Liver (tissue), 2 donors: ENCODE measurements around the gene UBE2D1.

Experiments
- JUND ChIP-seq, 2 donors: IDR thresholded peaks; 2 replicates each; pipeline ENCODE4 v1.6.1; 2016; ENCODE audit warnings: antibody characterized with exemption in 2 of 2
- SP1 ChIP-seq: IDR thresholded peaks from 2 replicates; pipeline ENCODE4 v1.6.1; 2018; ENCODE audit warnings: antibody characterized with exemption, mild to moderate bottlenecking
- TAF1 ChIP-seq: conservative IDR thresholded peaks from 2 replicates; pipeline ENCODE4 v1.6.1; 2016; ENCODE audit warnings: antibody characterized with exemption, mild to moderate bottlenecking
- YY1 ChIP-seq: IDR thresholded peaks from 2 replicates; pipeline ENCODE4 v1.6.1; 2016; ENCODE audit warnings: antibody characterized with exemption, mild to moderate bottlenecking
- donor health status: healthy.

GRCh38 chr10:58335306-58336005, 650 bp downstream of the UBE2D1 start:
- no peak for TF ChIP-seq TAF1
- no peak for TF ChIP-seq JUND (IDR thresholded peaks at IDR 0.05)
- TF ChIP-seq YY1, result peak; percentile 31
- no peak for TF ChIP-seq SP1
